ENCODE measurements around the gene KATNB1. TPM values are rescaled to one million over a fixed set of nuclear protein-coding genes. Genes with fewer than 3 reads are reported as not detected.

Gene KATNB1
- total and polyA plus RNA-seq, 4 donors = 7.0 to 16.2 (median 12.8) TPM

- H3K4me1 ChIP-seq (ENCODE audit: control insufficient read depth in 1 of 2, insufficient read depth in 2 of 2, low read length in 2 of 2) = no peaks in the 10 kb centered on the region
Observed at GRCh38 chr16:57798267-57798810, 62.8 kb downstream of the KATNB1 start.

GRCh38 chr16:57798953-57799599, 63.5 kb downstream of the KATNB1 start:
- WGBS, 2 donors = 76 to 77% methylated on average over 6 of the region's 6 CpGs
- H3K36me3 ChIP-seq (ENCODE audit: control insufficient read depth in 1 of 2, insufficient read depth in 2 of 2, low read length in 1 of 2) = no peaks in the 10 kb centered on the region
- intact Hi-C loops (cut with DNase I) = loop anchor here in 1 of 2 donors (5.0 kb wide), 1 partner anchor 63 kb away; no protein-coding TSS in a partner anchor
- DNase-seq (no peak), ATAC-seq (ENCODE audit: low FRiP score) (no peak)
- no peaks in the 10 kb centered on the region for H3K9me3 ChIP-seq (ENCODE audit: control insufficient read depth, low read length)
- no peaks in the 10 kb centered on the region for H3K4me1 ChIP-seq (ENCODE audit: control insufficient read depth in 1 of 2, insufficient read depth in 2 of 2, low read length in 2 of 2)
- H3K27me3 ChIP-seq (ENCODE audit: control insufficient read depth in 1 of 2, insufficient read depth in 2 of 2, low read length in 1 of 2) = no peaks in the 10 kb centered on the region
- no peak overlapping the region for H3K4me3 ChIP-seq (ENCODE audit: low read length in 2 of 2)
- no peak overlapping the region for H3K27ac ChIP-seq (ENCODE audit: low read depth in 1 of 2, low read length in 2 of 2)

More at GRCh38 chr16:57798267-57798810, 62.8 kb downstream of the KATNB1 start:
- DNase-seq (peak in 1 of 2 donors; percentile 47), ATAC-seq (ENCODE audit: low FRiP score) (no peak)
- Histone ChIP-seq H3K27ac (ENCODE audit: low read depth in 1 of 2, low read length in 2 of 2) (no peak overlapping the region), H3K36me3 (ENCODE audit: control insufficient read depth in 1 of 2, insufficient read depth in 2 of 2, low read length in 1 of 2) (no peaks in the 10 kb centered on the region), H3K4me3 (ENCODE audit: low read length in 2 of 2) (no peak overlapping the region), H3K27me3 (ENCODE audit: control insufficient read depth in 1 of 2, insufficient read depth in 2 of 2, low read length in 1 of 2) (no peaks in the 10 kb centered on the region), H3K9me3 (ENCODE audit: control insufficient read depth, low read length) (no peaks in the 10 kb centered on the region)
- intact Hi-C loops (cut with DNase I) = loop anchor here in 1 of 2 donors (5.0 kb wide), 1 partner anchor 64 kb away; no protein-coding TSS in a partner anchor
- WGBS, 2 donors = 89 to 90% methylated on average over 16 of the region's 16 CpGs

GRCh38 chr16:57799600-57800199, 64.1 kb downstream of the KATNB1 start:
- Histone ChIP-seq H3K36me3 (ENCODE audit: control insufficient read depth in 1 of 2, insufficient read depth in 2 of 2, low read length in 1 of 2) (no peaks in the 10 kb centered on the region), H3K4me3 (ENCODE audit: low read length in 2 of 2) (no peak overlapping the region), H3K27me3 (ENCODE audit: control insufficient read depth in 1 of 2, insufficient read depth in 2 of 2, low read length in 1 of 2) (no peaks in the 10 kb centered on the region), H3K4me1 (ENCODE audit: control insufficient read depth in 1 of 2, insufficient read depth in 2 of 2, low read length in 2 of 2) (no peaks in the 10 kb centered on the region), H3K27ac (ENCODE audit: low read depth in 1 of 2, low read length in 2 of 2) (no peak overlapping the region), H3K9me3 (ENCODE audit: control insufficient read depth, low read length) (no peaks in the 10 kb centered on the region)
- intact Hi-C loops (cut with DNase I) = loop anchor here in 1 of 2 donors (5.0 kb wide), 4 partner anchors 37 to 203 kb away; partner anchors contain the start of genes KATNB1, USB1 and ZNF319
- 62 to 71% methylated on average over 4 to 5 of the region's 5 CpGs for WGBS, 2 donors
- no peak for DNase-seq
- ATAC-seq (ENCODE audit: low FRiP score) = no peak

GRCh38 chr16:57800200-57801097, 64.9 kb downstream of the KATNB1 start:
- intact Hi-C loops (cut with DNase I) = loop anchor here in 1 of 2 donors (5.0 kb wide), 3 partner anchors 38 to 202 kb away; partner anchors contain the start of genes KATNB1, USB1 and ZNF319
- peak in 1 of 2 donors; percentile 44 for DNase-seq
- Histone ChIP-seq H3K9me3 (ENCODE audit: control insufficient read depth, low read length) (no peaks in the 10 kb centered on the region), H3K4me1 (ENCODE audit: control insufficient read depth in 1 of 2, insufficient read depth in 2 of 2, low read length in 2 of 2) (no peaks in the 10 kb centered on the region), H3K27ac (ENCODE audit: low read depth in 1 of 2, low read length in 2 of 2) (no peak overlapping the region), H3K27me3 (ENCODE audit: control insufficient read depth in 1 of 2, insufficient read depth in 2 of 2, low read length in 1 of 2) (no peaks in the 10 kb centered on the region), H3K4me3 (ENCODE audit: low read length in 2 of 2) (no peak overlapping the region), H3K36me3 (ENCODE audit: control insufficient read depth in 1 of 2, insufficient read depth in 2 of 2, low read length in 1 of 2) (no peaks in the 10 kb centered on the region)
- ATAC-seq (ENCODE audit: low FRiP score) = no peak
- 77 to 78% methylated on average over 12 of the region's 12 CpGs for WGBS, 2 donors

- 22 to 28% methylated on average over 5 of the region's 5 CpGs for WGBS, 2 donors
Observed at GRCh38 chr16:57801098-57801808, 65.7 kb downstream of the KATNB1 start.

GRCh38 chr16:57801809-57802340, 66.3 kb downstream of the KATNB1 start:
- peak; percentile 75 to 88 for DNase-seq
- Histone ChIP-seq H3K27ac (ENCODE audit: low read depth in 1 of 2, low read length in 2 of 2) (peak overlapping the region in 1 of 2 donors; percentile 28), H3K9me3 (ENCODE audit: control insufficient read depth, low read length) (no peaks in the 10 kb centered on the region), H3K4me3 (ENCODE audit: low read length in 2 of 2) (peak overlapping the region; percentile 46 to 57), H3K36me3 (ENCODE audit: control insufficient read depth in 1 of 2, insufficient read depth in 2 of 2, low read length in 1 of 2) (no peaks in the 10 kb centered on the region), H3K27me3 (ENCODE audit: control insufficient read depth in 1 of 2, insufficient read depth in 2 of 2, low read length in 1 of 2) (no peaks in the 10 kb centered on the region), H3K4me1 (ENCODE audit: control insufficient read depth in 1 of 2, insufficient read depth in 2 of 2, low read length in 2 of 2) (no peaks in the 10 kb centered on the region)
- intact Hi-C loops (cut with DNase I) = loop anchor here in 1 of 2 donors (5.0 kb wide), 3 partner anchors 40 to 200 kb away; partner anchors contain the start of genes KATNB1, USB1 and ZNF319
- WGBS, 2 donors = 0 to 1% methylated on average over 20 to 45 of the region's 45 CpGs
- peak; percentile 36 for ATAC-seq (ENCODE audit: low FRiP score)

More at GRCh38 chr16:57801098-57801808, 65.7 kb downstream of the KATNB1 start:
- no peaks in the 10 kb centered on the region for H3K9me3 ChIP-seq (ENCODE audit: control insufficient read depth, low read length)
- peak overlapping the region in 1 of 2 donors; percentile 28 for H3K27ac ChIP-seq (ENCODE audit: low read depth in 1 of 2, low read length in 2 of 2)
- peak overlapping the region; percentile 46 to 57 for H3K4me3 ChIP-seq (ENCODE audit: low read length in 2 of 2)
- H3K36me3 ChIP-seq (ENCODE audit: control insufficient read depth in 1 of 2, insufficient read depth in 2 of 2, low read length in 1 of 2) = no peaks in the 10 kb centered on the region
- intact Hi-C loops (cut with DNase I) = loop anchor here in 1 of 2 donors (5.0 kb wide), 3 partner anchors 39 to 201 kb away; partner anchors contain the start of genes KATNB1, USB1 and ZNF319
- H3K4me1 ChIP-seq (ENCODE audit: control insufficient read depth in 1 of 2, insufficient read depth in 2 of 2, low read length in 2 of 2) = no peaks in the 10 kb centered on the region
- H3K27me3 ChIP-seq (ENCODE audit: control insufficient read depth in 1 of 2, insufficient read depth in 2 of 2, low read length in 1 of 2) = no peaks in the 10 kb centered on the region
- DNase-seq = no peak
- peak; percentile 36 for ATAC-seq (ENCODE audit: low FRiP score)

- no peaks in the 10 kb centered on the region for H3K4me1 ChIP-seq (ENCODE audit: control insufficient read depth in 1 of 2, insufficient read depth in 2 of 2, low read length in 2 of 2)
- DNase-seq = peak; percentile 94 to 98
- intact Hi-C loops (cut with DNase I) = loop anchor here in 1 of 2 donors (5.0 kb wide), 3 partner anchors 40 to 200 kb away; partner anchors contain the start of genes KATNB1, USB1 and ZNF319
- H3K4me3 ChIP-seq (ENCODE audit: low read length in 2 of 2) = peak within 1 kb of the TSS; percentile 46 to 57
- no peaks in the 10 kb centered on the region for H3K27me3 ChIP-seq (ENCODE audit: control insufficient read depth in 1 of 2, insufficient read depth in 2 of 2, low read length in 1 of 2)
- whole genome bisulfite sequencing, 2 donors = 14 to 21% methylated on average over 55 to 78 of the region's 78 CpGs
- ATAC-seq (ENCODE audit: low FRiP score) = peak; percentile 77
- no peaks in the 10 kb centered on the region for H3K36me3 ChIP-seq (ENCODE audit: control insufficient read depth in 1 of 2, insufficient read depth in 2 of 2, low read length in 1 of 2)
- H3K9me3 ChIP-seq (ENCODE audit: control insufficient read depth, low read length) = no peaks in the 10 kb centered on the region
- peak within 1 kb of the TSS in 1 of 2 donors; percentile 38 for H3K27ac ChIP-seq (ENCODE audit: low read depth in 1 of 2, low read length in 2 of 2)
Observed at GRCh38 chr16:57802341-57803133, 67.0 kb downstream of the KATNB1 start, which contains the start of gene KIFC3. Gene KIFC3, minus strand, starts transcription at chr16:57802491. Its CDS starts 4,248 bp downstream, at chr16:57798243.

All from aorta (tissue), 5 donors.